ENCODE data around the gene PCDH10.

DNA sequence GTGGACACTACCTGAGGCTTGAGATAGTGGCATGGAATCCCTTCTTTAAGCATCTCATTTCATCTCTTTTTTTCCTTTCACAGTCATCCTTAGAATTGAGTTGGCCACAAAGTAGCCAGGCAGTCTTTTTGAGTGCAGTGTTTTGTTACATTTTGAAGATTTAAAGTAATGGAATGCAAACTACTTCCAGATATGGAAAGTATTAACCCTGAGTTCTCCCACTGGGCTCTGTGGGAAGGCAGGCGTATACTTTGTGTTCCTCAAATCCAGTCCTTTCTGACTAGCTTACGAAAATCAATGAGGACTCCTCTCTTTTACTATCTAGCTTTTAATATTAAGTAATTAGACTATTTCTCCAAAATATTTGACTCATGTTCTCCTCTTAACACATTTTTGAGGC is 29.9 kb downstream of the PCDH10 start:
- TF ChIP-seq SAP30 (IDR thresholded peaks at IDR 0.05; ENCODE audit: insufficient read depth, insufficient replicate concordance, low read length) = no peak
- TF ChIP-seq SIN3A (conservative IDR thresholded peaks at IDR 0.05 in 1 of 2, IDR thresholded peaks at IDR 0.05 in 1 of 2; ENCODE audit: low read depth in 1 of 2, low read length in 2 of 2) = no peak
- no peak for TF ChIP-seq EP300 (IDR thresholded peaks at IDR 0.05; ENCODE audit: borderline replicate concordance in 1 of 2, low read depth in 2 of 2, low read length in 2 of 2)
- no peak for TF ChIP-seq GABPA (IDR thresholded peaks at IDR 0.05; ENCODE audit: borderline replicate concordance, insufficient read depth, low read length)
- no peak for TF ChIP-seq SP1 (IDR thresholded peaks at IDR 0.05; ENCODE audit: low read depth, low read length)

Measured in H1 (cell line).